G401.6 (cell line): ENCODE results near the gene TIGD4.

Experiments
- FAIRE-seq: peaks from 2 replicates; lab custom pipeline; 2012; peaks lifted over from hg19 to GRCh38; lab: Jason Lieb, UNC

TIGD4 gene

DNA sequence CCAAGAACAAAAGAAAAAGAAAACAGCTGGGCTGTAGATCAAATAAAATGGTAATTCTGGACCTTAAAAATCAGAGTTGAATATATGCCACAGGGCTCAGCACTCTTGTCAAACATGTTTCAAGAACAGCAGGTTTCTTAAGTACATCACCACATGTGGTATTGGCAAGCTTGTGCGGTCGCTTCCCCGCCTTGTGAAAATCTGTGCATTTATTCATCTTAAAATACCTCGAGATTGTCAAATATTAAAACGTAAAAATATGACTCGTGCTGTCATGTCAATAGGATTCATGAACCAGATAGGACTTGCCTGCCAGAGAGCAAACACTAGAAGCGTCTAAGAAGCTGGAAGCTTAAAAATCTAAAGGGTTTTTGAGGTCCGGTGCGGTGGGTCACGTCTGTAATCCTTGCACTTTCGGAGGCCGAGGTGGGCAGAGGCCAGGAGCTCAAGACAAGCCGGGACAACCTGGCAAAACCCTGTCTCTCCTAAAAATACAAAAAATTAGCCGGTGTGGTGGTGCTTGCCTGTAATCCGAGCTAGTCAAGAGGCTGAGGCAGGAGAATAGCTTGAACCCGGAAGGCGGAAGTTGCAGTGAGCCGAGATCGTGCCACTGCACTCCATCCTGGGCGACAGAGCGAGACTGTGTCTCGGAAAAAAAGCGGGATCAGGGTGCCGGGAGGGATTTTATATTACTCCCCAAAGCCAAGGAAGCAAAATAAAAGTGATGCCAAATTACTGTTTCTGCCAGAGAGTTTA is 59.6 kb downstream of the TIGD4 start:
- FAIRE-seq = no peak
